ENCODE data around the gene CLNK. TPM values are rescaled to one million over a fixed set of nuclear protein-coding genes. Genes with fewer than 3 reads are reported as not detected.

The CLNK gene
- total RNA-seq, 3 donors from 2014 or later, result 0.11 TPM; not detected in 1

- no peaks in the 10 kb centered on the region for H3K4me1 Mint-ChIP-seq (ENCODE audit: low read depth)
- H3K9me3 Mint-ChIP-seq, result peaks cover 3% of the 10 kb centered on the region
- no peak overlapping the region for H3K4me3 Mint-ChIP-seq
- no peaks in the 10 kb centered on the region for H3K36me3 Mint-ChIP-seq (ENCODE audit: insufficient read depth)
- DNase-seq (no peak), ATAC-seq (no peak)
- H3K27me3 Mint-ChIP-seq (ENCODE audit: low read depth), result no peaks in the 10 kb centered on the region
Observed at GRCh38 chr4:10690185-10690907, 5.8 kb upstream of the CLNK start.

- Mint-ChIP-seq H3K4me1 (ENCODE audit: low read depth) (no peaks in the 10 kb centered on the region), H3K36me3 (ENCODE audit: insufficient read depth) (no peaks in the 10 kb centered on the region), H3K9me3 (peaks cover 3% of the 10 kb centered on the region), H3K27me3 (ENCODE audit: low read depth) (no peaks in the 10 kb centered on the region), H3K4me3 (no peak overlapping the region)
- DNase-seq (no peak), ATAC-seq (no peak)
Observed at GRCh38 chr4:10688846-10689245, 4.3 kb upstream of the CLNK start.

DNA sequence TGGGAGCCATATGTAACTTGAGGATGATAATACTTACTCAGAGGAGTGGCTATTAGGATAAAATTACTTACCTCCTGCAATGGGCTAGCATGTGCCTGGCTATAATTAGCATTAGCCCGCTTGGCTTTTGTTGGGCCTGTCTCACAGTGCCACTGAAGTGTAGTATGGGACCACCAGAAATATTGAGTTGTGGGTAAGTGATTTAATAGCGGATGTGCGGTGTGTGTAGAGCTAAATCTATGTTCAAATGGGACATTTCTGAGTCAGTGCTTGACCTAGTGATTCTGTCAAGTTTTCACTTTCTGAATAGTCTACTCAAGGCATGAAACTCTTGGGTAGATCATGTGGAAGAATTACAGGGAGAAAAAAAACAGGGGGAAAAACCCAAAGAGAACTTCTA lies 3.5 kb upstream of the CLNK start:
- H3K36me3 Mint-ChIP-seq (ENCODE audit: insufficient read depth), result no peaks in the 10 kb centered on the region
- H3K27me3 Mint-ChIP-seq (ENCODE audit: low read depth), result no peaks in the 10 kb centered on the region
- no peak for DNase-seq
- peaks cover under 1% of the 10 kb centered on the region for H3K9me3 Mint-ChIP-seq
- ATAC-seq, result no peak
- no peak overlapping the region for H3K4me3 Mint-ChIP-seq
- H3K4me1 Mint-ChIP-seq (ENCODE audit: low read depth), result no peaks in the 10 kb centered on the region

- ATAC-seq (no peak), DNase-seq (no peak)
- H3K9me3 Mint-ChIP-seq, result no peaks in the 10 kb centered on the region
- H3K27me3 Mint-ChIP-seq (ENCODE audit: low read depth), result no peaks in the 10 kb centered on the region
- H3K4me1 Mint-ChIP-seq (ENCODE audit: low read depth), result no peaks in the 10 kb centered on the region
- no peaks in the 10 kb centered on the region for H3K36me3 Mint-ChIP-seq (ENCODE audit: insufficient read depth)
- no peak overlapping the region for H3K4me3 Mint-ChIP-seq
Observed at GRCh38 chr4:10687526-10687925, 3.0 kb upstream of the CLNK start.

DNA sequence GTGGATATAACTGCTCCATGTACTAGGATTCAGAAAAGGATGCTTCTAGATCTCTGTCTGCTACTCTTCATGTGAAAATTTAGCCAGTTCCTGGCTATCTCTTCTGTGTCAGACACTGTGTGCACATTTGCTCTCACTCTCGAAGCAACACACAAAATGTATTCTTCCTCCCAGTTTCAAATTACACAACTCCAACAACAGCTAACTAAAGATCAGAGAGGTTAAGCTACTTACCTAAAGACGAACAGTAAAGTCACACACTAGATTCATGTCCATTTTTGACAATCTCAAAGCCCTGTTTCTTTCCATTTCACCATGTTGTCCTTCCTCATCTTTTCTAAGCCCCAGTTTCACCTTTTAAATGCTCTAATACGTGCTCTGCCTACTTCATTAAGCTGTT lies 2.2 kb downstream of the CLNK start:
- Mint-ChIP-seq H3K9me3 (peaks cover 4% of the 10 kb centered on the region), H3K27me3 (ENCODE audit: low read depth) (no peaks in the 10 kb centered on the region), H3K4me3 (no peak overlapping the region), H3K4me1 (ENCODE audit: low read depth) (peaks cover 2% of the 10 kb centered on the region), H3K36me3 (ENCODE audit: insufficient read depth) (no peaks in the 10 kb centered on the region)
- ATAC-seq, result no peak
- no peak for DNase-seq

- Mint-ChIP-seq H3K4me3 (no peak overlapping the region), H3K36me3 (ENCODE audit: insufficient read depth) (no peaks in the 10 kb centered on the region), H3K27me3 (ENCODE audit: low read depth) (no peaks in the 10 kb centered on the region), H3K4me1 (ENCODE audit: low read depth) (peaks cover 8% of the 10 kb centered on the region), H3K9me3 (peaks cover 4% of the 10 kb centered on the region)
- DNase-seq (no peak), ATAC-seq (no peak)
Observed at GRCh38 chr4:10677796-10678497, 6.6 kb downstream of the CLNK start.

DNA sequence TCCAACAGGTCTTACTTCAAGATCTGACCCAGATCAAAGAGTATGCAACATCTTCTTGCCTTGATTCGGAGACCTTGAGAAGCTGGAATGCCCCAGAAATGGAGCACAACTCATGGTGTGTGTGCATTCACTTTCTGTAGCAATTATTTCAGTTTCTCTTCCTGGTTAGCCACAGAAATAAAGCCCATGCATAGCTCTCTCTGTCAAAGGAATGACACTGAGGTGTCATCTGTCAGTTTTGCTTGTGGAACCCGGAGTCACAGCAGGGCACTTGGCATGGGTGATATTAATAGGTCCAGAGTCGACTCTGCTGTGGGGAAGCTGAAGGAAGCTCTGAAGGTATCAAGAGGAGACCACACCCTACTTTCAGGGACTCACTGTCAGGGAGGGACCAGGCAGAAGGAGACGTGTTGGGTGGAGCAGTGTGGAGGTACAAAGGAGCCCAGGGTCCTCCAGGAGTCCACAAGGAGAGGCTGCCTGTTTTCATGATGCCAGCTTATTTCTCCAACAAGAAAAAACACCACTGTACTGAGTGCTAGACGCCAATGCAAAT lies 10.7 kb downstream of the CLNK start:
- H3K36me3 Mint-ChIP-seq (ENCODE audit: insufficient read depth), result no peaks in the 10 kb centered on the region
- H3K4me1 Mint-ChIP-seq (ENCODE audit: low read depth), result peaks cover 21% of the 10 kb centered on the region
- peak; percentile 45 to 48 for ATAC-seq
- H3K4me3 Mint-ChIP-seq, result no peak overlapping the region
- H3K9me3 Mint-ChIP-seq, result peaks cover 4% of the 10 kb centered on the region
- DNase-seq, result no peak
- H3K27me3 Mint-ChIP-seq (ENCODE audit: low read depth), result no peaks in the 10 kb centered on the region

DNA sequence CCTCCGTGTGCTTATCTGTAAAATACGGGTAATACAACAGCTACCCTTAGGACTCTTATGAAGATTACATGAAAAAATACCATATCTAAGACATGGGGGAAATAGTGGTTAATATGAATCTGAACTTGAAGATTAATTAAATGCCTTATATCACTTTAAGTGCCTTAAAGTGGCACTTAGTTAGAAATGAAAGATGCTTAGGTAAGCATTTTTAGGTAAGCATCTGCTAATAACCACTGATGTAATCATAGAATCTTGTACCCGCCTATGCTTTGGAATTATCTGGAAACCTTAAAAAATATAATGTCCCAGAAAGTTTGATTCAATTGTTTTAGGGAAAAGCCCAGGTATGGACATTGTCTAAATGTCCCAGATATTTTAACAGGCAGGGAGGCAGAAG lies 12.2 kb downstream of the CLNK start:
- DNase-seq (no peak), ATAC-seq (no peak)
- Mint-ChIP-seq H3K27me3 (ENCODE audit: low read depth) (no peaks in the 10 kb centered on the region), H3K4me1 (ENCODE audit: low read depth) (peaks cover 19% of the 10 kb centered on the region), H3K4me3 (no peak overlapping the region), H3K36me3 (ENCODE audit: insufficient read depth) (no peaks in the 10 kb centered on the region), H3K9me3 (no peaks in the 10 kb centered on the region)

DNA sequence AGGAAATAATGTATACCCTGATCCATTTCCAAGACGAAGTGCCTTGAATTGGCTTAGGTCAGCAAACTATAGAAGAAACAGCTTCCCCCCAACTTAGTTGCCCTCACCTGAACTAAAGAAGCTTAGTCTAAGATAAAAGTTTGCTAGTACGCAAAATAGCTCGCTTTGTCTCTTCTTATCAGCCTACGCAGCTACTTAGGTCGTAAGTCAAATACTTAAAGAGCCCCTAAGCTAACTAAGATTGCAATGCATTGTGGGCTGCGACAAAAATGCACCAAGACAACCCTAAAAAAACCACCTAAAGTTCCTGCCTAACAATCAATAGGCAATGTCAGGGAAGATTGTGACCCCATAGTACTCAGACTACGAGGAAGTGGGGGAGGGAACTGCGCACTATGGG lies 12.8 kb downstream of the CLNK start:
- Mint-ChIP-seq H3K4me1 (ENCODE audit: low read depth) (peaks cover 19% of the 10 kb centered on the region), H3K9me3 (no peaks in the 10 kb centered on the region), H3K36me3 (ENCODE audit: insufficient read depth) (no peaks in the 10 kb centered on the region), H3K27me3 (ENCODE audit: low read depth) (no peaks in the 10 kb centered on the region), H3K4me3 (no peak overlapping the region)
- no peak for ATAC-seq
- no peak for DNase-seq

DNA sequence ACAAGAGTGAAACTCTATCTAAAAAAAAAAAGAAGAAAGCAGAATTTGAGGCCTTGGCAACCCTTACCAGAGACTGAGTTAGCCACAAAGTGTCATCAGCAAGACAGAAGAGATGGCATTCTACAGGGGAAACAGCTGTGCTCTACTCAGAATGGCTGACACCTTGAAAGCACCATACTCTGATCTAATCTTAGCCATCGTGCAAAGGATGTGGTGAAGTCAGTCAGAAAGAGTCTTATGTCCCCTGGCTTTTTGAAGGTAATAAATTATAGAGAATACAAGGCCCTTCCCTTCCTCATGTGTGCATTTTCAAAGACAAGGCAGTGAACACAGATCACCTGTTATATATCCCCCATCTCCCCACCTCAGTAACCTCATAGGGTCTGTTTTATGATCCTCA lies 13.2 kb downstream of the CLNK start:
- Mint-ChIP-seq H3K4me1 (ENCODE audit: low read depth) (peaks cover 18% of the 10 kb centered on the region), H3K4me3 (no peak overlapping the region), H3K9me3 (no peaks in the 10 kb centered on the region), H3K27me3 (ENCODE audit: low read depth) (no peaks in the 10 kb centered on the region), H3K36me3 (ENCODE audit: insufficient read depth) (no peaks in the 10 kb centered on the region)
- peak; percentile 77 to 86 for ATAC-seq
- no peak for DNase-seq

- peaks cover 18% of the 10 kb centered on the region for H3K4me1 Mint-ChIP-seq (ENCODE audit: low read depth)
- ATAC-seq (no peak), DNase-seq (no peak)
- peaks cover 1% of the 10 kb centered on the region for H3K27me3 Mint-ChIP-seq (ENCODE audit: low read depth)
- H3K9me3 Mint-ChIP-seq, result no peaks in the 10 kb centered on the region
- H3K4me3 Mint-ChIP-seq, result no peak overlapping the region
- no peaks in the 10 kb centered on the region for H3K36me3 Mint-ChIP-seq (ENCODE audit: insufficient read depth)
Observed at GRCh38 chr4:10670321-10670720, 14.2 kb downstream of the CLNK start.

- H3K36me3 Mint-ChIP-seq (ENCODE audit: insufficient read depth), result no peaks in the 10 kb centered on the region
- no peak overlapping the region for H3K4me3 Mint-ChIP-seq
- DNase-seq (no peak), ATAC-seq (no peak)
- peaks cover 1% of the 10 kb centered on the region for H3K27me3 Mint-ChIP-seq (ENCODE audit: low read depth)
- H3K4me1 Mint-ChIP-seq (ENCODE audit: low read depth), result peaks cover 13% of the 10 kb centered on the region
- no peaks in the 10 kb centered on the region for H3K9me3 Mint-ChIP-seq
Observed at GRCh38 chr4:10667701-10668326, 16.8 kb downstream of the CLNK start.

DNA sequence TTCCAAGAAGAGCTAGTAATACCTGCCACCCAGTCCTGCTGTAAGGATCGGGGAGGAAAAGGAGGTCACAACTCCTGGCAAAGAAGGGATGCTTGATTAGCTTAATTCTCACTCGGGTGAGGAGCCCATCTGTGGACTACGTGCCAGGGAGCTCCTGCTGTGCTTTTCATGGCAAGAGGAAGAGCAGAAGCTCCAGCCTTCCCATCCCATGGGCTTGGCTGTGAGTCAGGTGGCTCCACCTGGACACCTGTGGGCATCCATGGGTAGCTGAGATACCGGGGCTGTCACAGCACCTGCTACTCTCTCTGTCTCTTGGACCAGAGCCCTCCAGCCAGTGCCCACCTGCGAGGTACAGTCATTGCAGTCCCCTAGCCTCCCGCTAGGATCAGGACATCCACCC lies 18.0 kb downstream of the CLNK start:
- H3K9me3 Mint-ChIP-seq, result no peaks in the 10 kb centered on the region
- DNase-seq (no peak), ATAC-seq (no peak)
- H3K4me3 Mint-ChIP-seq, result no peak overlapping the region
- no peaks in the 10 kb centered on the region for H3K36me3 Mint-ChIP-seq (ENCODE audit: insufficient read depth)
- H3K4me1 Mint-ChIP-seq (ENCODE audit: low read depth), result peaks cover 5% of the 10 kb centered on the region
- H3K27me3 Mint-ChIP-seq (ENCODE audit: low read depth), result peaks cover 1% of the 10 kb centered on the region

- peaks cover 1% of the 10 kb centered on the region for H3K27me3 Mint-ChIP-seq (ENCODE audit: low read depth)
- H3K4me1 Mint-ChIP-seq (ENCODE audit: low read depth), result no peaks in the 10 kb centered on the region
- H3K9me3 Mint-ChIP-seq, result no peaks in the 10 kb centered on the region
- DNase-seq, result no peak
- no peak for ATAC-seq
- no peak overlapping the region for H3K4me3 Mint-ChIP-seq
- no peaks in the 10 kb centered on the region for H3K36me3 Mint-ChIP-seq (ENCODE audit: insufficient read depth)
Observed at GRCh38 chr4:10664408-10664807, 20.2 kb downstream of the CLNK start.

DNA sequence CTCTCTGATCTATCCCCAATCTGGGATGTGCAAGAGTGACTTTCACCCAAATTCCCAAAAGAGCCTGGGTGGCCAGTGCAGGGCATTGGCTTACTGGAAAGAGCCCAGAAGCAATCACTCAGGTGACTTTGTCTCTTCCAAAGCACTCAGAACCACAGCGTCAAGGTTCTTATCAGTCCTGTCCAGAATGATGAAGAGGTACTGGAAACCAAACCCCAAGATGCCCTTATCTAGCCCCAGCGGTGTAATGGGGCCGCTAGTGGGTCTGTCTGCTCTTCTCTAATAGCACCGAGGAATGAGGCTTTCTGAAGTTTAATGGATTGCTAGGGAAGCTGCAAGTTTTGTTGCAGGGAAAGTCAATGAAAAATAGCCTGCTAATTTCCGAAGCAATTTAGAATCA lies 21.6 kb downstream of the CLNK start:
- Mint-ChIP-seq H3K36me3 (ENCODE audit: insufficient read depth) (no peaks in the 10 kb centered on the region), H3K4me3 (no peak overlapping the region), H3K27me3 (ENCODE audit: low read depth) (peaks cover 1% of the 10 kb centered on the region), H3K9me3 (no peaks in the 10 kb centered on the region), H3K4me1 (ENCODE audit: low read depth) (peaks cover 1% of the 10 kb centered on the region)
- ATAC-seq, result no peak
- no peak for DNase-seq

Measured in activated T-cell treated with anti-CD3 and anti-CD28 coated beads, Interleukin-2, amount 50 U/mL, for 4 hours (primary cell).